IMR-90 (cell line): ENCODE data around the gene DCLK1. TPM values are rescaled to one million over a fixed set of nuclear protein-coding genes. Genes with fewer than 3 reads are reported as not detected.

Experiments
- ATAC-seq: fragments of 200-7000 bp; cut with Tn5 transposase; 2 replicates; pipeline ENCODE4 v1.9.1; 2020; ENCODE audit warnings: low read depth, mild to moderate bottlenecking, moderate library complexity
- BruUV-seq: library from RNA; stranded (reverse); fragments of 400-500 nt; replicated peaks from 2 replicates; lab custom pipeline; 2021; lab: Mats Ljungman, UMichigan
- CTCF ChIA-PET: fragments of 300-600 bp; formaldehyde crosslinking; extraction: SDS; loops from one replicate; lab custom pipeline; 2021; ENCODE audit warnings: antibody characterized with exemption; lab: Yijun Ruan, JAX
- POLR2A ChIA-PET: fragments of 300-600 bp; sonication (Branson Sonifier 250); formaldehyde crosslinking; loops from one replicate; lab custom pipeline; 2022; ENCODE audit warnings: antibody characterized with exemption; ENCODE audit not compliant: unreplicated experiment; lab: Charles Lee
- DNase-seq: peaks from one replicate; pipeline ENCODE4 v3.0.0; 2013
- H2AFZ ChIP-seq: replicated peaks from 2 replicates; pipeline ENCODE3; 2013; ENCODE audit warnings: low read length, mild to moderate bottlenecking; ENCODE audit not compliant: poor library complexity
- H2AK5ac ChIP-seq: 2 replicates; pipeline ENCODE4 v1.6.1; 2013; ENCODE audit warnings: low read depth, low read length, inconsistent platforms
- H2AK9ac ChIP-seq: replicated peaks from 2 replicates; pipeline ENCODE3; 2013; ENCODE audit warnings: mild to moderate bottlenecking, low read depth, low read length, moderate library complexity; ENCODE audit not compliant: poor library complexity
- H2BK120ac ChIP-seq: 2 replicates; pipeline ENCODE4 v1.6.1; 2013; ENCODE audit warnings: low read depth, low read length, inconsistent platforms
- H2BK15ac ChIP-seq: 3 replicates; pipeline ENCODE4 v1.6.1; 2013; ENCODE audit warnings: low read depth, low read length, inconsistent platforms
- H2BK20ac ChIP-seq: 2 replicates; pipeline ENCODE4 v1.6.1; 2013; ENCODE audit warnings: low read depth, mild to moderate bottlenecking, inconsistent platforms, low read length, moderate library complexity
- H2BK5ac ChIP-seq: 2 replicates; pipeline ENCODE4 v1.6.1; 2013; ENCODE audit warnings: mild to moderate bottlenecking, low read depth, low read length, inconsistent platforms; ENCODE audit not compliant: poor library complexity, severe bottlenecking
- H3K14ac ChIP-seq: replicated peaks from 2 replicates; pipeline ENCODE4 v1.6.1; 2013; ENCODE audit warnings: low read depth, low read length, inconsistent platforms
- H3K18ac ChIP-seq: 2 replicates; pipeline ENCODE4 v1.6.1; 2013; ENCODE audit warnings: low read depth, low read length, control low read depth
- H3K23ac ChIP-seq: 2 replicates; pipeline ENCODE4 v1.6.1; 2013; ENCODE audit warnings: low read depth, low read length, inconsistent platforms
- H3K27ac ChIP-seq: 2 replicates; pipeline ENCODE4 v1.5.1; 2013; ENCODE audit warnings: mild to moderate bottlenecking, control low read depth, low read length; ENCODE audit not compliant: insufficient read depth
- H3K27me3 ChIP-seq: 2 replicates; pipeline ENCODE4 v1.6.1; 2013; ENCODE audit warnings: low read length; ENCODE audit not compliant: control insufficient read depth, insufficient read depth
- H3K36me3 ChIP-seq: 2 replicates; pipeline ENCODE4 v1.6.1; 2013; ENCODE audit warnings: low read length, mixed read lengths; ENCODE audit not compliant: control insufficient read depth, insufficient read depth
- H3K4ac ChIP-seq: 2 replicates; pipeline ENCODE4 v1.6.1; 2013; ENCODE audit warnings: low read depth, low read length, inconsistent platforms
- H3K4me1 ChIP-seq: 2 replicates; pipeline ENCODE4 v1.6.1; 2013; ENCODE audit warnings: low read length, mixed read lengths; ENCODE audit not compliant: control insufficient read depth, insufficient read depth
- H3K4me2 ChIP-seq: 2 replicates; pipeline ENCODE4 v1.6.1; 2013; ENCODE audit warnings: low read depth, mild to moderate bottlenecking, control low read depth, low read length, moderate library complexity
- H3K4me3 ChIP-seq: 2 replicates; pipeline ENCODE4 v1.5.1; 2013; ENCODE audit warnings: low read depth, mild to moderate bottlenecking, control low read depth, low read length, moderate library complexity; ENCODE audit not compliant: insufficient read depth
- H3K56ac ChIP-seq: 2 replicates; pipeline ENCODE4 v1.6.1; 2013; ENCODE audit warnings: low read length, inconsistent platforms; ENCODE audit not compliant: insufficient read depth; ENCODE audit errors: extremely low read depth
- H3K79me1 ChIP-seq, 2 experiments: 2 replicates each; pipeline ENCODE4 v1.6.1; 2013; ENCODE audit warnings: low read length in 2 of 2, inconsistent platforms in 1 of 2, low read depth in 1 of 2
- H3K9ac ChIP-seq: 2 replicates; pipeline ENCODE4 v1.6.1; 2013; ENCODE audit warnings: low read depth, low read length, control low read depth
- H3K9me1 ChIP-seq: 2 replicates; pipeline ENCODE4 v1.6.1; 2013; ENCODE audit warnings: low read length, inconsistent platforms; ENCODE audit not compliant: insufficient read depth
- H3K9me3 ChIP-seq: 2 replicates; pipeline ENCODE4 v1.6.1; 2013; ENCODE audit warnings: low read length; ENCODE audit not compliant: control insufficient read depth, insufficient read depth
- H4K20me1 ChIP-seq: 2 replicates; pipeline ENCODE4 v1.6.1; 2013; ENCODE audit warnings: low read length, inconsistent platforms; ENCODE audit not compliant: insufficient read depth
- H4K5ac ChIP-seq: 2 replicates; pipeline ENCODE4 v1.6.1; 2013; ENCODE audit warnings: mild to moderate bottlenecking, low read depth, low read length, control low read depth
- H4K8ac ChIP-seq, 2 experiments: 2 replicates each; pipeline ENCODE4 v1.6.1; 2013; ENCODE audit warnings: low read depth in 2 of 2, low read length in 2 of 2, control low read depth in 1 of 2, inconsistent platforms in 1 of 2
- H4K91ac ChIP-seq: 2 replicates; pipeline ENCODE4 v1.6.1; 2013; ENCODE audit warnings: low read depth, low read length, inconsistent platforms; ENCODE audit not compliant: insufficient read depth
- BHLHE40 ChIP-seq: fragments of 150-350 bp; IDR thresholded peaks from 2 replicates; pipeline ENCODE4 v1.6.1; 2016; ENCODE audit warnings: mild to moderate bottlenecking, low read depth, low read length
- CHD1 ChIP-seq: IDR thresholded peaks from 2 replicates; pipeline ENCODE4 v1.6.1; 2012; ENCODE audit warnings: low read depth, low read length, improper control_type of control experiment
- ELK1 ChIP-seq: fragments of 150-350 bp; IDR thresholded peaks from 2 replicates; pipeline ENCODE4 v1.6.1; 2016; ENCODE audit warnings: low read depth, mild to moderate bottlenecking, low read length, moderate library complexity, borderline replicate concordance
- FOS ChIP-seq: fragments of 150-350 bp; IDR thresholded peaks from 2 replicates; pipeline ENCODE4 v1.6.1; 2016; ENCODE audit warnings: low read depth, low read length
- MAFK ChIP-seq: IDR thresholded peaks from 2 replicates; pipeline ENCODE4 v1.6.1; 2012; ENCODE audit warnings: low read depth, low read length, improper control_type of control experiment
- MAZ ChIP-seq: IDR thresholded peaks from 2 replicates; pipeline ENCODE4 v1.6.1; 2012; ENCODE audit warnings: low read depth, mild to moderate bottlenecking, low read length, improper control_type of control experiment, moderate library complexity, borderline replicate concordance
- MXI1 ChIP-seq: IDR thresholded peaks from 2 replicates; pipeline ENCODE4 v1.6.1; 2012; ENCODE audit warnings: low read depth, mild to moderate bottlenecking, low read length, moderate library complexity, borderline replicate concordance
- NFE2L2 ChIP-seq: fragments of 150-350 bp; IDR thresholded peaks from 2 replicates; pipeline ENCODE4 v1.6.1; 2016; ENCODE audit warnings: low read depth, mild to moderate bottlenecking, low read length
- POLR2A ChIP-seq: IDR thresholded peaks from 2 replicates; pipeline ENCODE4 v1.6.1; 2012; ENCODE audit warnings: mild to moderate bottlenecking, low read depth, low read length
- RAD21 ChIP-seq: IDR thresholded peaks from 2 replicates; pipeline ENCODE4 v1.6.1; 2012; ENCODE audit warnings: low read length, improper control_type of control experiment
- RCOR1 ChIP-seq: IDR thresholded peaks from 2 replicates; pipeline ENCODE4 v1.6.1; 2012; ENCODE audit warnings: mild to moderate bottlenecking, low read length, improper control_type of control experiment; ENCODE audit not compliant: insufficient replicate concordance
- RFX5 ChIP-seq: IDR thresholded peaks from 2 replicates; pipeline ENCODE4 v1.8.0; 2012; ENCODE audit warnings: low read depth, mild to moderate bottlenecking, low read length, moderate library complexity
- SMC3 ChIP-seq: fragments of 150-350 bp; IDR thresholded peaks from 2 replicates; pipeline ENCODE4 v1.6.1; 2016; ENCODE audit warnings: low read depth, mild to moderate bottlenecking, antibody characterized with exemption, low read length, moderate library complexity
- USF2 ChIP-seq: fragments of 150-350 bp; IDR thresholded peaks from 2 replicates; pipeline ENCODE4 v1.6.1; 2017; ENCODE audit warnings: mild to moderate bottlenecking, antibody characterized with exemption, low read length, low read depth
- WGBS, 2 experiments: methylation state at CpG; one replicate each; pipeline versions ENCODE4 v1.1.5 to v1.1.7; 2013; ENCODE audit warnings: missing lambda C conversion rate in 2 of 2; ENCODE audit not compliant: insufficient read length in 1 of 2; ENCODE audit errors: extremely low coverage in 2 of 2; 5-methylcytosine and 5-hydroxymethylcytosine counted together
- dilution Hi-C: fragments of 300-500 bp; cut with HindIII; formaldehyde crosslinking; loops from one replicate; pipeline ENCODE4 v1.14.3; 2018; ENCODE audit warnings: low sequenced_read_pairs; ENCODE audit not compliant: unreplicated experiment
- in situ Hi-C: fragments of 300-500 bp; cut with MboI; formaldehyde crosslinking; loops from 3 replicates; pipeline ENCODE4 v1.14.3; 2019; ENCODE audit warnings: low sequenced_read_pairs, inconsistent platforms, mixed read lengths
- intact Hi-C: fragments of 100-400 bp; cut with micrococcal nuclease; formaldehyde crosslinking; loops from 2 replicates; pipeline ENCODE4 v1.10.0; 2022
- polyA plus RNA-seq, 3 experiments: library from polyadenylated mRNA; depleted of rRNA; stranded (reverse); fragments of >200 nt; gene quantifications; 2 replicates each; pipeline ENCODE4 v1.2.3, GENCODE V29; 2012; ENCODE audit warnings: low replicate concordance in 1 of 3
- total RNA-seq: library from RNA; depleted of rRNA; stranded (reverse); fragments of >200 nt; gene quantifications from 2 replicates; pipeline ENCODE4 v1.2.3, GENCODE V29; 2012
- TF ChIP-seq, protein P1 (sequence below): conservative IDR thresholded peaks from 2 replicates; pipeline ENCODE4 v1.5.1; 2012; ENCODE audit warnings: mild to moderate bottlenecking, low read depth, low read length, improper control_type of control experiment

DCLK1 gene
- total and polyA plus RNA-seq, 2 of the 4 experiments (the other 2 are of a cell fraction) = under 0.01 to 0.02 TPM

DNA sequence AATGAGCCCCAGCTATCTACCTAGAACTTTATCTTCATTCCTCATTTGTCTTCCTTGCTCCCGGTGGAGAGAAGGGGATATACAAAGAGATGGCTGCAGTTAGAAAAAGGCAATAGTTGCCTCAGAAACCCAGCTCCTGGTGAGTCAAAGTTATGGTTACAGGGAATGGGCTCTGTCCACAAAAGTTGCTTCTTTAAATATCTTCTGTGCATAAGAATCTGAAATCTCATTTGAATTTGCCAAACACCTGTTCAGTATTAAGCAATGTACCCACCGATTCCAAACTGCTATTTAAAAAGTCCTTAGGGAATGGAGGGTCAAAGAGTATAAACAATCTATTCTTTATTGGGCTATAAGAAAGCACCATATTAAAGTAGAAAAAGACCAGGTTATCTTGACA lies 48.4 kb downstream of the DCLK1 start:
- Histone ChIP-seq H4K91ac (no peak overlapping the region), H2BK120ac (no peak overlapping the region), H3K4me1 (no peaks in the 10 kb centered on the region), H3K23ac (no peak overlapping the region), H2BK15ac (no peak overlapping the region), H3K4me2 (no peak overlapping the region), H3K4ac (no peak overlapping the region), H2AK9ac (no peak overlapping the region), H2AK5ac (no peak overlapping the region), H4K20me1 (no peaks in the 10 kb centered on the region), H3K79me1 (no peaks in the 10 kb centered on the region), H3K27me3 (no peaks in the 10 kb centered on the region), H2BK5ac (no peak overlapping the region), H4K5ac (no peak overlapping the region), H4K8ac (no peak overlapping the region), H2BK20ac (no peak overlapping the region), H3K36me3 (no peaks in the 10 kb centered on the region), H3K9me3 (no peaks in the 10 kb centered on the region), H3K27ac (no peak overlapping the region), H3K56ac (no peak overlapping the region), H3K14ac (no peak overlapping the region), H3K9ac (no peak overlapping the region), H3K9me1 (no peaks in the 10 kb centered on the region), H2AFZ (no peak overlapping the region), H3K4me3 (no peak overlapping the region), H3K18ac (no peak overlapping the region)
- in situ Hi-C loops (no loop called here), intact Hi-C loops (no loop called here), dilution Hi-C loops (no loop called here)
- WGBS, 2 experiments = no CpG with 5 or more reads among the region's 2 CpGs
- no peak for ATAC-seq
- TF ChIP-seq NFE2L2 (no peak), POLR2A (no peak), SMC3 (no peak), MAZ (no peak), ELK1 (no peak), MXI1 (no peak), USF2 (no peak), RFX5 (no peak), CHD1 (no peak), FOS (no peak), BHLHE40 (no peak), RAD21 (no peak), RCOR1 (no peak), MAFK (no peak)
- TF ChIP-seq, protein P1, sequence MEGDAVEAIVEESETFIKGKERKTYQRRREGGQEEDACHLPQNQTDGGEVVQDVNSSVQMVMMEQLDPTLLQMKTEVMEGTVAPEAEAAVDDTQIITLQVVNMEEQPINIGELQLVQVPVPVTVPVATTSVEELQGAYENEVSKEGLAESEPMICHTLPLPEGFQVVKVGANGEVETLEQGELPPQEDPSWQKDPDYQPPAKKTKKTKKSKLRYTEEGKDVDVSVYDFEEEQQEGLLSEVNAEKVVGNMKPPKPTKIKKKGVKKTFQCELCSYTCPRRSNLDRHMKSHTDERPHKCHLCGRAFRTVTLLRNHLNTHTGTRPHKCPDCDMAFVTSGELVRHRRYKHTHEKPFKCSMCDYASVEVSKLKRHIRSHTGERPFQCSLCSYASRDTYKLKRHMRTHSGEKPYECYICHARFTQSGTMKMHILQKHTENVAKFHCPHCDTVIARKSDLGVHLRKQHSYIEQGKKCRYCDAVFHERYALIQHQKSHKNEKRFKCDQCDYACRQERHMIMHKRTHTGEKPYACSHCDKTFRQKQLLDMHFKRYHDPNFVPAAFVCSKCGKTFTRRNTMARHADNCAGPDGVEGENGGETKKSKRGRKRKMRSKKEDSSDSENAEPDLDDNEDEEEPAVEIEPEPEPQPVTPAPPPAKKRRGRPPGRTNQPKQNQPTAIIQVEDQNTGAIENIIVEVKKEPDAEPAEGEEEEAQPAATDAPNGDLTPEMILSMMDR = no peak
- ChIA-PET POLR2A (no interaction called here), CTCF (no interaction called here)
- BruUV-seq = no TSS peak
- no peak for DNase-seq
